ENCODE data around the gene ZNF385D. TPM values are rescaled to one million over a fixed set of nuclear protein-coding genes. Genes with fewer than 3 reads are reported as not detected.

Gene ZNF385D
- total RNA-seq, 1 donor from 2014 or later: 0.41 TPM

GRCh38 chr3:21587894-21588293 lies 163.1 kb downstream of the ZNF385D start:
- Mint-ChIP-seq H3K9me3 (ENCODE audit: unreplicated experiment) (no peaks in the 10 kb centered on the region), H3K4me1 (ENCODE audit: unreplicated experiment) (no peaks in the 10 kb centered on the region), H3K36me3 (ENCODE audit: low read depth, unreplicated experiment) (no peaks in the 10 kb centered on the region), H3K4me3 (ENCODE audit: unreplicated experiment) (no peak overlapping the region), H3K27ac (ENCODE audit: unreplicated experiment) (no peak overlapping the region), H3K27me3 (ENCODE audit: unreplicated experiment) (no peaks in the 10 kb centered on the region)
- DNase-seq (ENCODE audit: low spot score): no peak
- TF ChIP-seq CTCF (IDR thresholded peaks at IDR 0.05; ENCODE audit: unreplicated experiment): no peak

- H3K36me3 Mint-ChIP-seq (ENCODE audit: low read depth, unreplicated experiment): no peaks in the 10 kb centered on the region
- H3K9me3 Mint-ChIP-seq (ENCODE audit: unreplicated experiment): no peaks in the 10 kb centered on the region
- H3K4me1 Mint-ChIP-seq (ENCODE audit: unreplicated experiment): no peaks in the 10 kb centered on the region
- no peak for TF ChIP-seq CTCF (IDR thresholded peaks at IDR 0.05; ENCODE audit: unreplicated experiment)
- no peak for DNase-seq (ENCODE audit: low spot score)
- H3K4me3 Mint-ChIP-seq (ENCODE audit: unreplicated experiment): no peak overlapping the region
- H3K27ac Mint-ChIP-seq (ENCODE audit: unreplicated experiment): no peak overlapping the region
- H3K27me3 Mint-ChIP-seq (ENCODE audit: unreplicated experiment): no peaks in the 10 kb centered on the region
These were observed 165.7 kb downstream of the ZNF385D start for GRCh38 chr3:21585216-21585740.

GRCh38 chr3:21573291-21573690 lies 177.7 kb downstream of the ZNF385D start:
- no peak for TF ChIP-seq CTCF (IDR thresholded peaks at IDR 0.05; ENCODE audit: unreplicated experiment)
- H3K9me3 Mint-ChIP-seq (ENCODE audit: unreplicated experiment): no peaks in the 10 kb centered on the region
- H3K27ac Mint-ChIP-seq (ENCODE audit: unreplicated experiment): no peak overlapping the region
- no peaks in the 10 kb centered on the region for H3K4me1 Mint-ChIP-seq (ENCODE audit: unreplicated experiment)
- no peak for DNase-seq (ENCODE audit: low spot score)
- no peaks in the 10 kb centered on the region for H3K36me3 Mint-ChIP-seq (ENCODE audit: low read depth, unreplicated experiment)
- H3K4me3 Mint-ChIP-seq (ENCODE audit: unreplicated experiment): no peak overlapping the region
- no peaks in the 10 kb centered on the region for H3K27me3 Mint-ChIP-seq (ENCODE audit: unreplicated experiment)

- no peaks in the 10 kb centered on the region for H3K27me3 Mint-ChIP-seq (ENCODE audit: unreplicated experiment)
- H3K9me3 Mint-ChIP-seq (ENCODE audit: unreplicated experiment): no peaks in the 10 kb centered on the region
- H3K4me3 Mint-ChIP-seq (ENCODE audit: unreplicated experiment): no peak overlapping the region
- DNase-seq (ENCODE audit: low spot score): no peak
- no peaks in the 10 kb centered on the region for H3K36me3 Mint-ChIP-seq (ENCODE audit: low read depth, unreplicated experiment)
- no peak for TF ChIP-seq CTCF (IDR thresholded peaks at IDR 0.05; ENCODE audit: unreplicated experiment)
- H3K4me1 Mint-ChIP-seq (ENCODE audit: unreplicated experiment): no peaks in the 10 kb centered on the region
- H3K27ac Mint-ChIP-seq (ENCODE audit: unreplicated experiment): no peak overlapping the region
These were observed 186.5 kb downstream of the ZNF385D start for GRCh38 chr3:21564531-21564930.

GRCh38 chr3:21562243-21562642 lies 188.8 kb downstream of the ZNF385D start:
- no peak for TF ChIP-seq CTCF (IDR thresholded peaks at IDR 0.05; ENCODE audit: unreplicated experiment)
- H3K27ac Mint-ChIP-seq (ENCODE audit: unreplicated experiment): no peak overlapping the region
- no peaks in the 10 kb centered on the region for H3K36me3 Mint-ChIP-seq (ENCODE audit: low read depth, unreplicated experiment)
- no peaks in the 10 kb centered on the region for H3K9me3 Mint-ChIP-seq (ENCODE audit: unreplicated experiment)
- H3K4me3 Mint-ChIP-seq (ENCODE audit: unreplicated experiment): no peak overlapping the region
- no peak for DNase-seq (ENCODE audit: low spot score)
- H3K27me3 Mint-ChIP-seq (ENCODE audit: unreplicated experiment): no peaks in the 10 kb centered on the region
- H3K4me1 Mint-ChIP-seq (ENCODE audit: unreplicated experiment): no peaks in the 10 kb centered on the region

Measured in endothelial cell (in vitro differentiated cells).